ENCODE measurements around the gene REG1A.

REG1A gene

DNA sequence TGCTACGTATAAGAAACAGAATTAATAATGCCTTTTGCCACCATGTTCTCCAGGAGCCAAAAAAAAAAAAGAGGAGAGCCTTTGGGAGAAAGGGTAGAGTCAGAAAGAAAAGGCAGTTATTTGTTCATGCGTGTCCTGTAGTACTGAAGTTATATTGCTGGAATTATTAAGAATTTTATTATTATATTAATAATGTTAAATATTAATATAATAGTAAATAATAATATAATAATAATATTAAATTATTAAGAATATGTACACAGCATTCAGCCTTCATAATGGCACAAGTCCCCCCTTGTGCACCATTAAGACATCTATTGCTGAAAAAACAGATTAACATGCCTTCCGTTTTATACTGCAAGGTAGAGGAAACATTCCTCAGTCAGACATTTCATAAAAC lies 8.1 kb downstream of the REG1A start:
- DNase-seq: no peak

DNA sequence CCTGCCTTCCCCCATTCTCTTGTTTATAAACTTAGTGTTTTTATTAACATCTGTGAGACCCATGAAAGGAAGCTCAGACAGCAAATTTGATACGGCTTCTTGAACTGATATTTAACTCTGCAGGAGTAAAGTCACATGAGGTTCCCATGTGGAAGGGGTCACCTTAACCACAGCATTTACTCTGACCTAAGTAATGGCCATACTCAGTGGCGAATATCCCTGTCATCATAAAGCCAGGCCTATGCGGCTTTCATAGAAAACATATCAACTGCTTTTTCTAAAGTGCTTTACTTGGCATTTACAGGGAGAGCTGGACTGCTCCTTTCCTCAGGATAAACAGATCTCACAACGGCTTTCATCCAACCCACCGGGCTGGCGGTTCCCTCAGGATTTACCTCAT lies 9.0 kb downstream of the REG1A start:
- DNase-seq: no peak

DNA sequence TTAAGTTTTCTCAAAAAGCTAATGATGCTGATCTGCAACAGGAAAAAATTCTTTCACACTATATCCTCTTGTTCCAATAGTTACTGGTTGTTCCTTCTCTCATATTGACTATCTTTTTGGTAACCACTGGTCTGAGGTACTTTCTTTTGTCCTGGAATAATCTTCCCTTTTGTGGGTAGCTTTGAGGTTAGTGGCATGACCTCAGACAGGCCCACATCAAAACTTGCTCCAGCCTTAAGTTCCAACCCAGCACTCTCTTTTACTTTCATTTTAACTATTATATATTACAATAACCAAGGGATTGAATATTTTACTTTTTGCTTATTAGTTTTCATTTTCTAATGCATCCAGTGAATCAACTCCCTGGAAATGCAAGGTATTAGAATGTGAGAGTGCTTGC lies 9.5 kb downstream of the REG1A start:
- no peak for DNase-seq

DNA sequence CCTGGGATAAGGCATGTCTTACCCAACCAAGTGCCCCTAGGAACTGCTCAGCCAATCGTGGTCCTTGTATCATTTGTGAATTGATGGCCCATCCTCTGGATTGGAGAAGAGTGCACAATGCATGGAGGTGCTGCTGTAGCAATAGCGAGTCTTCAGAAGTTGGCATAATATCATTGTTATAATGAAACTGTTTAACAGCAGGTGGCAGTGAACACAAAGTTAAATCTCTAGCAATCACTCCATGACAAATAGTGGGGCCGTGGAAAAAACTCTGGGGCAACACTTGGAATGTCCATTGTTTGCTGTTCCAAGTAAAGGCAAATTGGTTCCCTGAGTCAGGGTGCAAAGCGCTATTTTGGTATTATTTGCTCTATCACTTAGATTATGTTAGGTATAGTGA lies 11.4 kb downstream of the REG1A start:
- no peak for DNase-seq

DNA sequence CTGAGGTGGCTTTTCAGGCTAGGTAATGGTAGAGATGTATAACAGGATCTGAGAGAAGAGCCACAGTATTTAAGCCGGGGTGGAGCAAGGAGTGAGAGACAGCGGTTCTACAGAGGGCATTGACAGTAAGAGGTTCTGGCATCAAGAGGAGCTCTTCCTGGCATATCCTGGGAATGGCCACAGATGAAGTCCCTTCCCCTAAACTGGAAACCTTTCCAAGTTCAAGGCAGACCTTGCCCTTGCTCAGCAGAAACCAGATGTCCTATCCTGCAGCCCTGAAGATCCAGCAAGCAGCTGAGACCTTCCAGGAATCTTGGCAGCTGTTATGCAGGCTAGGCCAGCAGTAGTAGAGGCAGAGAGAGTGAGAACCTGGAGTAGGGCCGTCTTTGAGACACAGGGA lies 18.1 kb downstream of the REG1A start:
- DNase-seq: no peak

DNA sequence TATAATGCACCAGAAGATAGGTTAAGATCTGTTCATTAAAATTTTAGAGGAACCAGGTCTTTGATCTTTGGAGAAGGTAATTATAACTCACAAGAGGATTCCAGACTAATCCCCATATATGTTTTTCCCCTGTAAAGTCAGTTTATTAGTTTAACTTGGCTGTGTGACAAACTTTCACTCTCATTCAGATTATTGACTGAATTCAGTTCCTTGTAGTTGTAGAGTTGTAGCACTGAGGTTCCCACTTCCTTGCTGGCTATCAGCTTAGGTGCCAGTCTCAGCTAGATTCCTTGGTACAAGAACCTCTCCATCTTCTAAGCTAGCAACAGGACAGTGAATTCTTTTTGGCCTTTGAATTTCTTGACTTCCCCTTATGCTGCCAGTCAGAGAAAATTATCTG lies 19.1 kb downstream of the REG1A start:
- DNase-seq: no peak

DNA sequence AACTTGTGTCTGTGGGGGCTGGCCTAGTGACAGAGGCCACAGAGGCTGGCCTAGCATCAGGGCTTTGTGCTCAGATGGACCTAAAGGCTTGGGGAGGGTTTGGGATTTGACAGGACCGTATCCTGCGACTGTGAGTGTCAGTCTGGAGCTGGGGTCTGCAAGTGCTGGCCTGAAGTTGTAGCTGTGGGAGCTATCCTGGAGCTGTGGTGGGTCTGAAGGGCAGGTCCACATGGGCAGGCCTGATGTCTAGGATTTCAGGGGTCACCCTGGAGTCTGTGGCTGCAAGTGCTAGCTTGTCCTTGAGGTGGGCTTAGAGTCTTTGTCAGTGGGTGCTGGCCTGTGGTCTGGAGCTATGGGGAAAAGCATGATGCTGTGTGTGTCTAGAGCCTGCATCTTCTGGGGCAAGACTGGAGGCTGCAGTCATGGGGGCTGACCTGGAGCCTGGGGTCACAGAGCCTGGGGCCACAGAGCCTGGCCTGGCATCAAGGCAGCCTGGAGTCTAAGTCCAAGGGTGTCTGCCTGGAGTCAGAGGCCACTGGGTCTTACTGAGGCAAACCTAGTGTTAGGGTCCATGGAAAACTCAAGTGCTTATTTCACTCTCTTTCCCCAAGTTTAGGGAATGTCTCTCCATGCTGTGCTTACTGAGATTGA lies 35.7 kb downstream of the REG1A start:
- no peak for DNase-seq

DNA sequence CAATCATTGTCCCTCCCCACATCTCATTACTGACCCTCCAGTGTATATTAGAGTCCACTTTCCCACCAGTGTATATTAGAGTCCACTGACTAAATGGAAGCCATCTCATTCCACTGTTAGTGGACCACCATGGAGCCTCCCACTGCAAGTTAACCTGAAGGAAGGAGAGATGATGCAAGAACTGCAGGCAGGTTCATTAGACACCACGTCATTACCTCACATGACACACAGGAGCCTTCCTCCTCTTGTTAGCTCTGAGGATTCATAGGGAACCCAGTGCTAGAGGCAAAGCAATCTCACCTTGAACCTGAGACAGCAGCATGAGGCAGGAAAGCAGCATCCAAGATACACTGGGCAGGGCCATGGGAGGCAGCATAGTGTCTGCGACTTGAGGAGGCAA lies 38.7 kb downstream of the REG1A start:
- DNase-seq: no peak

DNA sequence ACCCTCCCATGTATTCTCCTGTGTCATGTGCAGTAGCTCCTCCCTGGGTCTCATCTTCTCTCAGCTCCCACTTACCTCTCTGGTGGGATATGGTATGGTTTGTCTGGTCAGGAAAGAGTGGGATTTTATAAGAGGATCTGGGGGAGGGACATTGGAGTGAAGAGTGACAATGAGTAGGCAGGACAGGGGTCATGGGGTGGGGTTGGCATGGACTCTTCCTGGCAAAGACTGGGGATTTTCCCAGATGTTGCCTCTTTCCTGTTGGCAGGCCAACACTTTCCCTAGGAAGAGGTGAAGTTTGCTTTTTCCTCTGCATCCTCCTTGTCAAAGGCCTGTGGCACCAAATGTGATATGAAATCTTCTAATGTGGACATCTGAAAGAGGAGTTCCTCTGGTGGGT lies 39.4 kb downstream of the REG1A start, which contains the start of gene REG3A:
REG3A (minus strand) TSS at position 101 of the 400 bp plus-strand sequence. CDS start 348 bp downstream, outside the sequence.
- no peak for DNase-seq

DNA sequence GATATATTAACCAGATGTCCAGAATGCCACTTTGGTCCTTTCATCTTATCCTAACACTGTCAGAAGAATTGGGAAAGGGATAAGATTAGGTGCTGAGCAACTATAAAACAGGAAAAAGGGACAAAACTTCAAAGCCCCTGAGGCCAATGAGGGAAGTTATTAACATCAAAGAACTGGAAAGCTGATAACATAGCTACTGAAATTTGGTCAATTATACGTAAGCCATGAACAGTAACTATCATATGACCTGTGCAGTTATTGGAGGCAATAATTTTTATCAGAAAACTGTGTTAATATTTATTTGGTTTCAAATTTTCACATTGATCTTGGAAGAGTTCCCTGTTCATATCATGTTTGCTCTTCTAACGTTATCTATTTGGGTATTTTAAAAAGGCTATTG lies 41.8 kb downstream of the REG1A start:
- no peak for DNase-seq

DNA sequence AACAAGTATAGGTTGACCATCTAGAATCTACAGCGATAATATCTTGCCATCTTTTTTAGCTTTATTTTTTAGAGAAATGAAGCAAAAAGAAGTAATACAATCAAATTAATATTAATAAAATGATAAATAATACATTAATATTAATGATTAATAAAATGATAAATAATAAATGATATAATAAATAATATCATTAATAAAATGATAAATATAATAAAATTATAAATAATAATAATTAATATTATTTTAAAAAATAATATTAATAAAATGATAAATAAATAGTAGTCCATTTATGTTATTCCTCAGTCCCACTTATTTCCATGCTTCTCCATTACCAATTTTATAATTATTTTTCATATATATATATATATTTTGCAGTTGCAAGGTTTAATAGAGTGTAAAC lies 42.5 kb downstream of the REG1A start:
- no peak for DNase-seq

DNA sequence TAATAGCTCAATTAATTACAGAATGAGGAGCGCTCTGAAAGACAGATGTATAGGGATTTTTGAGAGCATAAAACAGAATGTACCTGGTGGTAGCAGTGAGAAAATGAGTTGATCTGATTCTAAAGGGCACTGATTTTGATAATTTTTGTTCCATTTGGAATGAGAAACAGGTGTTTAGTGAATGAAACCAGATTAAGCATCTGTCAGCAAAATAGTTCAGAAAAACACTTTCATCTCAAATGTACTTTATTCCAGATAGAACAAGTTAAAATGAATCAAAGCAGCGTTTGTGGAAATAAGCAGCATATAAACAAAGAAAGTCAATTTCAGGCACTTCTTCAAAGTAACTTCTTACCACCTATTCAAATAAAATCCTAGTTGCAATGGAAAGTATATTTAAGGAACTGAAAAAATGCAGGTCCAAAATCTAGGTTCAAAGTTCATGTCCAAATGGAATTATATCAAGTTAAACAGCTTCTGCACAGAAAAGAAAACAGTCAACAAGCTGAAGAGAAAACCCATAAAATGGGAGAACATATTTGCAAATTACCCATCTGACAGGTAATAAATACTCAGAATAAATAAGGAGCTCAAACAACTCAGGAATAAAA lies 51.2 kb downstream of the REG1A start:
- DNase-seq: no peak
